CD14-positive monocyte (primary cell): ENCODE measurements around the gene ZGPAT. TPM values are rescaled to one million over a fixed set of nuclear protein-coding genes. Genes with fewer than 3 reads are reported as not detected.
"Not testable (repeated sequence)": the region's sequence is repeated elsewhere in the genome, so short reads cannot be mapped to it uniquely, and the experiment has no call there.

Experiments
- DNase-seq, 3 donors: peaks; one replicate each; pipeline ENCODE4 v3.0.0-alpha.2; 2011 to 2022
- H2AFZ ChIP-seq: 2 replicates; pipeline ENCODE4 v1.6.0; 2012; ENCODE audit warnings: mild to moderate bottlenecking, low read depth, low read length, inconsistent platforms; ENCODE audit not compliant: insufficient read depth, poor library complexity, severe bottlenecking
- H3K27ac ChIP-seq, 2 donors: 1 replicate in 1 of 2; 2 replicates in 1 of 2; pipeline ENCODE4 v1.5.1; 2012 to 2013; ENCODE audit warnings: low read length in 2 of 2, control low read depth in 1 of 2, inconsistent platforms in 1 of 2, low read depth in 1 of 2, mild to moderate bottlenecking in 1 of 2
- H3K27me3 ChIP-seq, 2 donors: one replicate each; pipeline versions ENCODE4 v1.6.0 to v1.6.1; 2011 to 2013; ENCODE audit warnings: low read length in 2 of 2; ENCODE audit not compliant: control insufficient read depth in 2 of 2, insufficient read depth in 2 of 2
- H3K36me3 ChIP-seq, 2 donors: replicated peaks in 1 of 2; 1 replicate in 1 of 2; 2 replicates in 1 of 2; pipeline versions ENCODE4 v1.5.1 to v1.6.1; 2012 to 2013; ENCODE audit warnings: low read length in 2 of 2, control low read depth in 1 of 2, inconsistent platforms in 1 of 2, mild to moderate bottlenecking in 1 of 2; ENCODE audit not compliant: insufficient read depth in 2 of 2, control insufficient read depth in 1 of 2
- H3K4me1 ChIP-seq, 2 donors: 1 replicate in 1 of 2; 2 replicates in 1 of 2; pipeline versions ENCODE4 v1.5.1 to v1.6.1; 2012 to 2013; ENCODE audit warnings: low read length in 2 of 2, control low read depth in 1 of 2, inconsistent platforms in 1 of 2, mild to moderate bottlenecking in 1 of 2, moderate library complexity in 1 of 2; ENCODE audit not compliant: insufficient read depth in 2 of 2, control insufficient read depth in 1 of 2
- H3K4me2 ChIP-seq: replicated peaks from 2 replicates; pipeline ENCODE3; 2012; ENCODE audit warnings: low read length, moderate library complexity, mild to moderate bottlenecking; ENCODE audit not compliant: poor library complexity, severe bottlenecking; ENCODE audit errors: extremely low read depth
- H3K4me3 ChIP-seq, 3 experiments: fragments of 200-600 bp in 1 of 3; sonication (generic) in 1 of 3; replicated peaks in 1 of 3; 1 replicate in 2 of 3; 2 replicates in 1 of 3; pipeline ENCODE4 v1.5.1; 2011 to 2013; ENCODE audit warnings: low read length in 3 of 3, mild to moderate bottlenecking in 3 of 3, control low read depth in 2 of 3, low read depth in 2 of 3, inconsistent platforms in 1 of 3, moderate library complexity in 1 of 3
- H3K79me2 ChIP-seq: 2 replicates; pipeline ENCODE4 v1.6.0; 2012; ENCODE audit warnings: mild to moderate bottlenecking, control low read depth, inconsistent platforms, low read length, moderate library complexity; ENCODE audit not compliant: insufficient read depth
- H3K9ac ChIP-seq: 2 replicates; pipeline ENCODE4 v1.6.0; 2017; ENCODE audit warnings: low read length, mild to moderate bottlenecking; ENCODE audit not compliant: insufficient read depth, poor library complexity, severe bottlenecking
- H3K9me3 ChIP-seq, 2 donors: replicated peaks in 1 of 2; 1 replicate in 1 of 2; 2 replicates in 1 of 2; pipeline versions ENCODE4 v1.5.1 to v1.6.1; 2012 to 2013; ENCODE audit warnings: low read length in 2 of 2, control low read depth in 1 of 2; ENCODE audit not compliant: control insufficient read depth in 1 of 2, insufficient read depth in 1 of 2
- H4K20me1 ChIP-seq: 2 replicates; pipeline ENCODE4 v1.6.0; 2012; ENCODE audit warnings: mild to moderate bottlenecking, low read length, control low read depth, moderate library complexity; ENCODE audit not compliant: insufficient read depth
- H3K27ac Mint-ChIP-seq, 7 donors: one replicate each; pipeline ENCODE4 v1.8.0; 2020; ENCODE audit warnings: mild to moderate bottlenecking in 7 of 7, mixed read lengths in 7 of 7, moderate library complexity in 6 of 7, inconsistent platforms in 2 of 7
- H3K27me3 Mint-ChIP-seq, 3 donors: one replicate each; pipeline ENCODE4 v1.8.0; 2021 to 2022; ENCODE audit warnings: low read depth in 3 of 3, mild to moderate bottlenecking in 3 of 3, mixed read lengths in 3 of 3, moderate library complexity in 3 of 3, inconsistent platforms in 1 of 3
- H3K36me3 Mint-ChIP-seq, 2 donors: one replicate each; pipeline ENCODE4 v1.8.0; 2020; ENCODE audit warnings: mixed read lengths in 2 of 2, inconsistent platforms in 1 of 2, mild to moderate bottlenecking in 1 of 2
- H3K4me1 Mint-ChIP-seq: one replicate; pipeline ENCODE4 v1.8.0; 2020; ENCODE audit warnings: mild to moderate bottlenecking, mixed read lengths
- H3K4me3 Mint-ChIP-seq, 2 donors: one replicate each; pipeline ENCODE4 v1.8.0; 2020; ENCODE audit warnings: mild to moderate bottlenecking in 2 of 2, mixed read lengths in 2 of 2, moderate library complexity in 1 of 2
- H3K9me3 Mint-ChIP-seq, 7 donors: one replicate each; pipeline ENCODE4 v1.8.0; 2020 to 2022; ENCODE audit warnings: mixed read lengths in 7 of 7, mild to moderate bottlenecking in 6 of 7, moderate library complexity in 6 of 7, inconsistent platforms in 2 of 7
- WGBS: methylation state at CpG from one replicate; pipeline ENCODE4 v1.1.5; 2013; ENCODE audit warnings: missing lambda C conversion rate; ENCODE audit not compliant: insufficient coverage; 5-methylcytosine and 5-hydroxymethylcytosine counted together
- intact Hi-C, 2 donors: fragments of 100-400 bp; cut with micrococcal nuclease; formaldehyde crosslinking; loops; one replicate each; pipeline versions ENCODE4 v1.15.0 to v1.15.1; 2023
- polyA plus RNA-seq, 3 donors: library from polyadenylated mRNA; depleted of rRNA in 1 of 3; unstranded in 2 of 3; stranded (reverse) in 1 of 3; fragments of 300-500 nt in 2 of 3; fragments of >200 nt in 1 of 3; fragmentation: Illumina TruSeq in 2 of 3; gene quantifications; 1 replicate in 2 of 3; 2 replicates in 1 of 3; pipeline ENCODE4 v1.2.3, GENCODE V29; 2012 to 2021
- TF ChIP-seq, protein P1 (sequence below): fragments of 200-600 bp; IDR thresholded peaks from one replicate; pipeline ENCODE4 v1.8.0; 2022; ENCODE audit warnings: antibody characterized with exemption, mild to moderate bottlenecking

Gene ZGPAT
- polyA plus RNA-seq, 3 donors: 24.2 to 58.6 (median 28.3) TPM

DNA sequence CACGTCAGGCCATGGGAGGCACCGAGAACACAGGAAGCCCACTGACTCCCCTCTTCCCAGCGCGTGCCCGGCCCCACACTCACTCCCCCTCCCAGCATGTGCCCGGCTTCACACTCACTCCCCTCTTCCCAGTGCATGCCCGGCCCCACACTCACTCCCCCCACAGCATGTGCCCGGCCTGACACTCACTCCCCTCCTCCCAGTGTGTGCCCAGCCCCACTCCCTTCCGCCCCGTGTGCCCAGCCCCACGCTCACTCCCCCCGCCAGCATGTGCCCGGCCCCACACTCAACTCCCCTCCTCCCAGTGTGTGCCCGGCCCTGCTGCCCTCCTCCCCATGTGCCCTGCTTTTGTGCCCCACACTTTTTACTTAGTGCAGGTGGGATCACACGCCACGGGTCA lies 40.0 kb upstream of the ZGPAT start:
- H3K27me3 ChIP-seq: no peaks in the 10 kb centered on the region
- H3K27me3 Mint-ChIP-seq: peaks cover 0 to 3% (median 0%) of the 10 kb centered on the region in 3 donors
- 97% methylated on average over 14 of the region's 16 CpGs for WGBS
- H3K4me3 Mint-ChIP-seq: no peak overlapping the region
- TF ChIP-seq, protein P1, sequence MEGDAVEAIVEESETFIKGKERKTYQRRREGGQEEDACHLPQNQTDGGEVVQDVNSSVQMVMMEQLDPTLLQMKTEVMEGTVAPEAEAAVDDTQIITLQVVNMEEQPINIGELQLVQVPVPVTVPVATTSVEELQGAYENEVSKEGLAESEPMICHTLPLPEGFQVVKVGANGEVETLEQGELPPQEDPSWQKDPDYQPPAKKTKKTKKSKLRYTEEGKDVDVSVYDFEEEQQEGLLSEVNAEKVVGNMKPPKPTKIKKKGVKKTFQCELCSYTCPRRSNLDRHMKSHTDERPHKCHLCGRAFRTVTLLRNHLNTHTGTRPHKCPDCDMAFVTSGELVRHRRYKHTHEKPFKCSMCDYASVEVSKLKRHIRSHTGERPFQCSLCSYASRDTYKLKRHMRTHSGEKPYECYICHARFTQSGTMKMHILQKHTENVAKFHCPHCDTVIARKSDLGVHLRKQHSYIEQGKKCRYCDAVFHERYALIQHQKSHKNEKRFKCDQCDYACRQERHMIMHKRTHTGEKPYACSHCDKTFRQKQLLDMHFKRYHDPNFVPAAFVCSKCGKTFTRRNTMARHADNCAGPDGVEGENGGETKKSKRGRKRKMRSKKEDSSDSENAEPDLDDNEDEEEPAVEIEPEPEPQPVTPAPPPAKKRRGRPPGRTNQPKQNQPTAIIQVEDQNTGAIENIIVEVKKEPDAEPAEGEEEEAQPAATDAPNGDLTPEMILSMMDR: no peak
- H3K4me1 Mint-ChIP-seq: no peaks in the 10 kb centered on the region
- no peak for DNase-seq
- no peak overlapping the region for H3K27ac Mint-ChIP-seq
- no peaks in the 10 kb centered on the region for H3K9me3 Mint-ChIP-seq
- H3K4me2 ChIP-seq: no peak overlapping the region
- no peak overlapping the region for H2AFZ ChIP-seq
- H3K4me3 ChIP-seq: no peak overlapping the region
- H3K36me3 Mint-ChIP-seq: peaks cover 55 to 75% of the 10 kb centered on the region in 2 donors
- H3K9ac ChIP-seq: no peak overlapping the region
- no peaks in the 10 kb centered on the region for H3K9me3 ChIP-seq
- H3K4me1 ChIP-seq: no peaks in the 10 kb centered on the region
- no peak overlapping the region for H3K27ac ChIP-seq
- peaks cover 50 to 68% of the 10 kb centered on the region in 2 donors for H3K36me3 ChIP-seq
- H4K20me1 ChIP-seq: no peaks in the 10 kb centered on the region
- H3K79me2 ChIP-seq: no peaks in the 10 kb centered on the region
- intact Hi-C loops: no loop called here

DNA sequence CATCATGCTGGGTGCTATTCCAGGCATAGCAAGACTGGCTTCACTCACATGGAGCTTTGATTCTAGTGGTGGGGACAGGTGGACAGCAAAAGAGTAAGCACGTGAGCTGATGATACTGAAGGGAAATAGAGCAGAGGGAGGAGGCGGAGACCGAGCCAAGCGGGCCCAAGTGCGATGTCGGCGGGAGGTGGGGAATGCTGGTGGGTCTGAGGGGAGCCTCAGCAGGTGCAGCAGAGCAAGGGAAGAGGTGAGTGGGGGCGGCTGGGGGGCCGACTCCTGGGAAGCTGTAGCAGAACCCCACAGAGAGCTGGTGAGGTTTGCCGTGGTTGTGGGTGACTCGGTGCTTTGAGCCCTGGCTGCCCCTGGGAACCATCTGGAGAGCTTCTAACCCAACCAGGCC lies 39.5 kb upstream of the ZGPAT start:
- Mint-ChIP-seq H3K9me3 (no peaks in the 10 kb centered on the region), H3K27me3 (peaks cover 0 to 3% (median 0%) of the 10 kb centered on the region in 3 donors), H3K4me1 (no peaks in the 10 kb centered on the region), H3K4me3 (no peak overlapping the region), H3K36me3 (peaks cover 51 to 71% of the 10 kb centered on the region in 2 donors), H3K27ac (no peak overlapping the region)
- Histone ChIP-seq H3K4me1 (no peaks in the 10 kb centered on the region), H4K20me1 (no peaks in the 10 kb centered on the region), H3K4me2 (no peak overlapping the region), H2AFZ (no peak overlapping the region), H3K9ac (no peak overlapping the region), H3K4me3 (no peak overlapping the region), H3K9me3 (no peaks in the 10 kb centered on the region), H3K27ac (no peak overlapping the region), H3K27me3 (no peaks in the 10 kb centered on the region), H3K36me3 (peaks cover 46 to 63% of the 10 kb centered on the region in 2 donors), H3K79me2 (no peaks in the 10 kb centered on the region)
- intact Hi-C loops: no loop called here
- 97% methylated on average over 10 of the region's 11 CpGs for WGBS
- no peak for DNase-seq
- TF ChIP-seq, protein P1: no peak

DNA sequence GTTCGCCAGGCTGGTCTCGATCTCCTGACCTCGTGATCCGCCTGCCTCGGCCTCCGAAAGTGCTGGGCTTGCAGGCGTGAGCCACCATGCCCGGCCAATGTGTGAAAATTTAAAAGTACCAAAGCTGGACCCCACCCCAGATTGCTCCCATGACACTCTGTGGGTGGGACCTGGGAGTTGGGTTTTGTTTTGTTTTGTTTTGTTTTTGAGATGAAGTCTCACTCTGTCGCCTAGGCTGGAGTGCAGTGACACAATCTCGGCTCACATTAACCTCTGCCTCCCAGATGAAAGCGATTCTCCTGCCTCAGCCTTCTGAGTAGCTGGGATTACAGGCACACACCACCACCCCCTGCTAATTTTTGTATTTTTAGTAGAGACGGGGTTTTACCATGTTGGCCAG lies 36.1 kb upstream of the ZGPAT start:
- H3K27ac ChIP-seq, DNase-seq, H4K20me1 ChIP-seq, H3K9me3 ChIP-seq, H3K27me3 ChIP-seq, H3K4me2 ChIP-seq, H3K27ac Mint-ChIP-seq, H2AFZ ChIP-seq, H3K4me1 ChIP-seq, H3K4me3 Mint-ChIP-seq, H3K9me3 Mint-ChIP-seq, H3K9ac ChIP-seq, H3K4me3 ChIP-seq, H3K4me1 Mint-ChIP-seq, intact Hi-C loops, H3K27me3 Mint-ChIP-seq, H3K79me2 ChIP-seq: not testable (repeated sequence)
- H3K36me3 Mint-ChIP-seq: peaks cover 47 to 72% of the 10 kb centered on the region in 2 donors
- WGBS: 97% methylated on average over 6 of the region's 12 CpGs
- H3K36me3 ChIP-seq: peaks cover 41 to 59% of the 10 kb centered on the region in 2 donors
